Activated naive CD8-positive, alpha-beta T cell treated with anti-CD3 and anti-CD28 coated beads, Interleukin-2, amount 50 U/mL, for 24 hours (primary cell): ENCODE results near the gene TMED5.
A peak's percentile ranks its signal among the peaks of the same experiment; 100 is the strongest.

Experiments
- ATAC-seq: fragments of 150-1000 bp; cut with Tn5 transposase; one replicate; pipeline ENCODE4 v1.10.0; 2021
- DNase-seq: peaks from one replicate; pipeline ENCODE4 v3.0.0; 2021
- H3K27ac Mint-ChIP-seq: one replicate; pipeline ENCODE4 v1.8.0; 2021; ENCODE audit warnings: mild to moderate bottlenecking, mixed read lengths
- H3K27me3 Mint-ChIP-seq: one replicate; pipeline ENCODE4 v1.8.0; 2021; ENCODE audit warnings: mixed read lengths
- H3K36me3 Mint-ChIP-seq: one replicate; pipeline ENCODE4 v1.8.0; 2021; ENCODE audit warnings: low read depth, mixed read lengths
- H3K4me1 Mint-ChIP-seq: one replicate; pipeline ENCODE4 v1.8.0; 2021; ENCODE audit warnings: mixed read lengths
- H3K4me3 Mint-ChIP-seq: one replicate; pipeline ENCODE4 v1.8.0; 2021; ENCODE audit warnings: mild to moderate bottlenecking, moderate library complexity, mixed read lengths
- H3K9me3 Mint-ChIP-seq: one replicate; pipeline ENCODE4 v1.8.0; 2021; ENCODE audit warnings: mixed read lengths

Gene TMED5

GRCh38 chr1:93154898-93155297 lies 25.3 kb downstream of the TMED5 start:
- DNase-seq = no peak
- Mint-ChIP-seq H3K27me3 (no peaks in the 10 kb centered on the region), H3K36me3 (peaks cover 27% of the 10 kb centered on the region), H3K4me1 (peaks cover 14% of the 10 kb centered on the region), H3K27ac (peak overlapping the region; percentile 19), H3K4me3 (no peak overlapping the region), H3K9me3 (no peaks in the 10 kb centered on the region)
- ATAC-seq = no peak

- Mint-ChIP-seq H3K27me3 (no peaks in the 10 kb centered on the region), H3K36me3 (peaks cover 31% of the 10 kb centered on the region), H3K27ac (no peak overlapping the region), H3K4me3 (no peak overlapping the region), H3K9me3 (no peaks in the 10 kb centered on the region), H3K4me1 (peaks cover 14% of the 10 kb centered on the region)
- DNase-seq (no peak), ATAC-seq (no peak)
Measured at GRCh38 chr1:93152835-93153234, 27.4 kb downstream of the TMED5 start.

GRCh38 chr1:93151474-93151873 lies 28.7 kb downstream of the TMED5 start:
- no peak for ATAC-seq
- Mint-ChIP-seq H3K27ac (no peak overlapping the region), H3K4me3 (no peak overlapping the region), H3K9me3 (no peaks in the 10 kb centered on the region), H3K27me3 (no peaks in the 10 kb centered on the region), H3K4me1 (peaks cover 14% of the 10 kb centered on the region), H3K36me3 (peaks cover 40% of the 10 kb centered on the region)
- DNase-seq = no peak

- no peak overlapping the region for H3K4me3 Mint-ChIP-seq
- peak overlapping the region; percentile 23 for H3K27ac Mint-ChIP-seq
- ATAC-seq (no peak), DNase-seq (no peak)
- no peaks in the 10 kb centered on the region for H3K9me3 Mint-ChIP-seq
- no peaks in the 10 kb centered on the region for H3K27me3 Mint-ChIP-seq
- H3K4me1 Mint-ChIP-seq = peaks cover 11% of the 10 kb centered on the region
- peaks cover 36% of the 10 kb centered on the region for H3K36me3 Mint-ChIP-seq
Measured at GRCh38 chr1:93150729-93151128, 29.5 kb downstream of the TMED5 start.

- H3K9me3 Mint-ChIP-seq = no peaks in the 10 kb centered on the region
Measured at GRCh38 chr1:93148001-93148400, 32.2 kb downstream of the TMED5 start.

GRCh38 chr1:93143769-93144168 lies 36.4 kb downstream of the TMED5 start:
- Mint-ChIP-seq H3K27me3 (no peaks in the 10 kb centered on the region), H3K27ac (no peak overlapping the region), H3K9me3 (no peaks in the 10 kb centered on the region)

More at GRCh38 chr1:93148001-93148400, 32.2 kb downstream of the TMED5 start:
- Mint-ChIP-seq H3K4me1 (no peaks in the 10 kb centered on the region), H3K36me3 (peaks cover 34% of the 10 kb centered on the region), H3K27me3 (no peaks in the 10 kb centered on the region), H3K27ac (no peak overlapping the region), H3K4me3 (no peak overlapping the region)
- ATAC-seq (no peak), DNase-seq (no peak)

GRCh38 chr1:93143136-93143535 lies 37.1 kb downstream of the TMED5 start:
- no peaks in the 10 kb centered on the region for H3K27me3 Mint-ChIP-seq
- H3K27ac Mint-ChIP-seq = no peak overlapping the region
- H3K4me3 Mint-ChIP-seq = no peak overlapping the region
- no peaks in the 10 kb centered on the region for H3K9me3 Mint-ChIP-seq
- H3K36me3 Mint-ChIP-seq = peaks cover 36% of the 10 kb centered on the region
- no peak for ATAC-seq
- no peak for DNase-seq
- peaks cover 2% of the 10 kb centered on the region for H3K4me1 Mint-ChIP-seq

More at GRCh38 chr1:93143769-93144168, 36.4 kb downstream of the TMED5 start:
- Mint-ChIP-seq H3K36me3 (peaks cover 38% of the 10 kb centered on the region), H3K4me3 (no peak overlapping the region), H3K4me1 (peaks cover 2% of the 10 kb centered on the region)
- DNase-seq = no peak
- ATAC-seq = no peak

GRCh38 chr1:93142161-93142560 lies 38.1 kb downstream of the TMED5 start:
- peaks cover 33% of the 10 kb centered on the region for H3K36me3 Mint-ChIP-seq
- ATAC-seq (no peak), DNase-seq (no peak)
- H3K27ac Mint-ChIP-seq = no peak overlapping the region
- H3K9me3 Mint-ChIP-seq = no peaks in the 10 kb centered on the region
- H3K4me3 Mint-ChIP-seq = no peak overlapping the region
- no peaks in the 10 kb centered on the region for H3K27me3 Mint-ChIP-seq
- H3K4me1 Mint-ChIP-seq = peaks cover 2% of the 10 kb centered on the region

- H3K27me3 Mint-ChIP-seq = no peaks in the 10 kb centered on the region
- H3K36me3 Mint-ChIP-seq = peaks cover 38% of the 10 kb centered on the region
- peak overlapping the region; percentile 52 for H3K27ac Mint-ChIP-seq
- no peaks in the 10 kb centered on the region for H3K9me3 Mint-ChIP-seq
- no peak overlapping the region for H3K4me3 Mint-ChIP-seq
- DNase-seq (no peak), ATAC-seq (no peak)
- H3K4me1 Mint-ChIP-seq = peaks cover 2% of the 10 kb centered on the region
Measured at GRCh38 chr1:93140106-93140505, 40.1 kb downstream of the TMED5 start.

- peaks cover 43% of the 10 kb centered on the region for H3K36me3 Mint-ChIP-seq
- no peak overlapping the region for H3K4me3 Mint-ChIP-seq
- H3K27me3 Mint-ChIP-seq = no peaks in the 10 kb centered on the region
- H3K27ac Mint-ChIP-seq = no peak overlapping the region
- no peak for ATAC-seq
- H3K4me1 Mint-ChIP-seq = peaks cover 2% of the 10 kb centered on the region
- DNase-seq = no peak
- H3K9me3 Mint-ChIP-seq = no peaks in the 10 kb centered on the region
Measured at GRCh38 chr1:93137604-93138292, 42.5 kb downstream of the TMED5 start.

- Mint-ChIP-seq H3K27ac (no peak overlapping the region), H3K4me1 (no peaks in the 10 kb centered on the region), H3K27me3 (no peaks in the 10 kb centered on the region), H3K9me3 (no peaks in the 10 kb centered on the region), H3K36me3 (peaks cover 34% of the 10 kb centered on the region), H3K4me3 (no peak overlapping the region)
- no peak for DNase-seq
- no peak for ATAC-seq
Measured at GRCh38 chr1:93136445-93136844, 43.8 kb downstream of the TMED5 start.

- Mint-ChIP-seq H3K27me3 (no peaks in the 10 kb centered on the region), H3K36me3 (peaks cover 29% of the 10 kb centered on the region), H3K27ac (no peak overlapping the region), H3K4me3 (no peak overlapping the region), H3K9me3 (no peaks in the 10 kb centered on the region), H3K4me1 (no peaks in the 10 kb centered on the region)
- DNase-seq = no peak
- ATAC-seq = no peak
Measured at GRCh38 chr1:93132638-93133037, 47.6 kb downstream of the TMED5 start.

- Mint-ChIP-seq H3K27ac (no peak overlapping the region), H3K36me3 (peaks cover 26% of the 10 kb centered on the region), H3K4me3 (no peak overlapping the region), H3K9me3 (no peaks in the 10 kb centered on the region), H3K27me3 (no peaks in the 10 kb centered on the region), H3K4me1 (no peaks in the 10 kb centered on the region)
- DNase-seq = no peak
- ATAC-seq = no peak
Measured at GRCh38 chr1:93129507-93130099, 50.6 kb downstream of the TMED5 start.

- Mint-ChIP-seq H3K27ac (no peak overlapping the region), H3K4me1 (peaks cover 1% of the 10 kb centered on the region), H3K27me3 (no peaks in the 10 kb centered on the region), H3K9me3 (no peaks in the 10 kb centered on the region), H3K4me3 (no peak overlapping the region), H3K36me3 (peaks cover 34% of the 10 kb centered on the region)
- no peak for ATAC-seq
- DNase-seq = no peak
Measured at GRCh38 chr1:93124556-93125355, 55.5 kb downstream of the TMED5 start.
